Liver (tissue), 9 donors: ENCODE measurements around the gene TRPM6. TPM values are rescaled to one million over a fixed set of nuclear protein-coding genes. Genes with fewer than 3 reads are reported as not detected.

Experiments
- DNase-seq: peaks from one replicate; pipeline ENCODE4 v3.0.0-alpha.2; 2017; ENCODE audit warnings: low spot score
- H3K27ac ChIP-seq, 2 donors: one replicate each; pipeline ENCODE4 v1.7.0; 2013; ENCODE audit warnings: inconsistent platforms in 2 of 2, low read length in 2 of 2, control low read depth in 1 of 2, low read depth in 1 of 2, mild to moderate bottlenecking in 1 of 2
- H3K27me3 ChIP-seq, 4 donors: one replicate each; pipeline versions ENCODE4 v1.6.1 to v1.7.0; 2013; ENCODE audit warnings: low read length in 3 of 4, inconsistent platforms in 1 of 4, mild to moderate bottlenecking in 1 of 4, moderate library complexity in 1 of 4; ENCODE audit not compliant: control insufficient read depth in 4 of 4, insufficient read depth in 4 of 4
- H3K36me3 ChIP-seq, 4 donors: one replicate each; pipeline versions ENCODE4 v1.6.1 to v1.7.0; 2013; ENCODE audit warnings: low read length in 3 of 4, mild to moderate bottlenecking in 3 of 4, low read depth in 1 of 4, moderate library complexity in 1 of 4; ENCODE audit not compliant: control insufficient read depth in 4 of 4, insufficient read depth in 3 of 4
- H3K4me1 ChIP-seq, 4 donors: one replicate each; pipeline versions ENCODE4 v1.6.1 to v1.7.0; 2013; ENCODE audit warnings: low read length in 3 of 4, mild to moderate bottlenecking in 3 of 4, moderate library complexity in 1 of 4; ENCODE audit not compliant: control insufficient read depth in 4 of 4, insufficient read depth in 4 of 4
- H3K4me3 ChIP-seq, 3 donors: one replicate each; pipeline versions ENCODE4 v1.6.1 to v1.7.0; 2013; ENCODE audit warnings: low read length in 3 of 3, control low read depth in 1 of 3, low read depth in 1 of 3, mild to moderate bottlenecking in 1 of 3
- H3K9ac ChIP-seq, 2 donors: one replicate each; pipeline ENCODE4 v1.7.0; 2013; ENCODE audit warnings: low read length in 2 of 2, mild to moderate bottlenecking in 2 of 2, moderate library complexity in 2 of 2, control low read depth in 1 of 2, low read depth in 1 of 2
- H3K9me3 ChIP-seq, 4 donors: one replicate each; pipeline versions ENCODE4 v1.6.1 to v1.7.0; 2013; ENCODE audit warnings: low read length in 3 of 4; ENCODE audit not compliant: control insufficient read depth in 4 of 4
- ATF3 ChIP-seq: IDR thresholded peaks from 2 replicates; pipeline ENCODE4 v1.6.1; 2016; ENCODE audit warnings: antibody characterized with exemption
- EGR1 ChIP-seq, 2 donors: IDR thresholded peaks; 2 replicates each; pipeline ENCODE4 v1.6.1; 2016 to 2018; ENCODE audit warnings: antibody characterized with exemption in 2 of 2, low read depth in 2 of 2
- FOXA1 ChIP-seq: IDR thresholded peaks from 2 replicates; pipeline ENCODE4 v1.6.1; 2016; ENCODE audit warnings: antibody characterized with exemption
- FOXA2 ChIP-seq: IDR thresholded peaks from 2 replicates; pipeline ENCODE4 v1.6.1; 2016; ENCODE audit warnings: antibody characterized with exemption
- GABPA ChIP-seq, 2 donors: IDR thresholded peaks in 1 of 2; conservative IDR thresholded peaks in 1 of 2; 2 replicates each; pipeline ENCODE4 v1.6.1; 2016; ENCODE audit warnings: antibody characterized with exemption in 2 of 2, mild to moderate bottlenecking in 1 of 2, moderate library complexity in 1 of 2
- HNF4A ChIP-seq, 2 donors: conservative IDR thresholded peaks; 2 replicates each; pipeline ENCODE4 v1.6.1; 2016; ENCODE audit warnings: antibody characterized with exemption in 2 of 2, mild to moderate bottlenecking in 2 of 2
- HNF4G ChIP-seq: IDR thresholded peaks from 2 replicates; pipeline ENCODE4 v1.6.1; 2016; ENCODE audit warnings: antibody characterized with exemption
- JUND ChIP-seq, 2 donors: IDR thresholded peaks; 2 replicates each; pipeline ENCODE4 v1.6.1; 2016; ENCODE audit warnings: antibody characterized with exemption in 2 of 2
- NR2F2 ChIP-seq: IDR thresholded peaks from 2 replicates; pipeline ENCODE4 v1.6.1; 2016; ENCODE audit warnings: antibody characterized with exemption
- RAD21 ChIP-seq, 2 donors: IDR thresholded peaks; 2 replicates each; pipeline ENCODE4 v1.6.1; 2016; ENCODE audit warnings: antibody characterized with exemption in 2 of 2, mild to moderate bottlenecking in 2 of 2
- RXRA ChIP-seq, 2 donors: IDR thresholded peaks; 2 replicates each; pipeline ENCODE4 v1.6.1; 2017 to 2018; ENCODE audit warnings: antibody characterized with exemption in 2 of 2, mild to moderate bottlenecking in 1 of 2
- SP1 ChIP-seq: IDR thresholded peaks from 2 replicates; pipeline ENCODE4 v1.6.1; 2018; ENCODE audit warnings: antibody characterized with exemption, mild to moderate bottlenecking
- TAF1 ChIP-seq: conservative IDR thresholded peaks from 2 replicates; pipeline ENCODE4 v1.6.1; 2016; ENCODE audit warnings: antibody characterized with exemption, mild to moderate bottlenecking
- YY1 ChIP-seq: IDR thresholded peaks from 2 replicates; pipeline ENCODE4 v1.6.1; 2016; ENCODE audit warnings: antibody characterized with exemption, mild to moderate bottlenecking
- WGBS: extraction: QIAGEN DNeasy Blood & Tissue Kit; methylation state at CpG from one replicate; pipeline ENCODE4 v1.1.7; 2013; 5-methylcytosine and 5-hydroxymethylcytosine counted together
- polyA plus RNA-seq, 2 donors: library from polyadenylated mRNA; stranded (reverse) in 1 of 2; unstranded in 1 of 2; fragments of 200-250 nt in 1 of 2; fragments of >200 nt in 1 of 2; fragmentation: Nextera tagmentation in 1 of 2; extraction: Ambion mirVana in 1 of 2; gene quantifications; one replicate each; pipeline versions ENCODE4 v1.2.1 to v1.2.3, GENCODE V29; 2013 to 2015
- total RNA-seq, 2 donors: library from RNA; depleted of rRNA; stranded (reverse); fragments of >200 nt; gene quantifications; one replicate each; pipeline ENCODE4 v1.2.3, GENCODE V29; 2014
- TF ChIP-seq, protein P1 (sequence below): IDR thresholded peaks from 2 replicates; pipeline ENCODE4 v1.6.1; 2016; ENCODE audit warnings: antibody characterized with exemption, mild to moderate bottlenecking
- TF ChIP-seq, protein P2 (sequence below): IDR thresholded peaks from 2 replicates; pipeline ENCODE4 v1.6.1; 2016; ENCODE audit warnings: antibody characterized with exemption
- TF ChIP-seq, protein P3 (sequence below): fragments of 150-350 bp; IDR thresholded peaks from 2 replicates; pipeline ENCODE4 v1.5.1; 2017; ENCODE audit warnings: improper control_type of control experiment, low read depth, low read length; ENCODE audit not compliant: missing input control
- TF ChIP-seq, protein P4 (sequence below): IDR thresholded peaks from 2 replicates; pipeline ENCODE4 v1.6.1; 2016; ENCODE audit warnings: antibody characterized with exemption
- donor health status: healthy.
- donor health status: healthy.
- donor health status: healthy.
- donor health status: healthy.
- donor health status: healthy.

Gene TRPM6
- total and polyA plus RNA-seq, 4 donors, result 0.05 to 0.67 (median 0.10) TPM

DNA sequence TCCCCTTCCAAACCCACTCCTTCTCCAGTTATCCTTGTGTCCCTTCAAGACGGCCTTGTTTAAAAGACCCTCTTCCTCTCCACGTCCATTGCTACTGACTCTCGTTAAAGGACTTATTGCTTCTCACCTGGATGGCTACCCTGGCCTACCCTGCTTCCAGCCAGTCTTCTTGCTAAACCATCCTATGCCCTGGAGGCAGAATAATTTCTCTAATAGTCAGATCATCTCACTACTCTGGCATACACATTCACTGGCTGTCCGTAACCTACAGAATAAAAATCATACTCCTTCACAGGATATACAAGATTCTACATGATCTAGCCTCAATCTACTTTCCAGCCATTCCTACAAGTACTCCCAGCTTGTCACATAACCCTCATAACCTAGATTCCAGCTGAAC is 92.6 kb downstream of the TRPM6 start (continued):
- TF ChIP-seq, protein P1, sequence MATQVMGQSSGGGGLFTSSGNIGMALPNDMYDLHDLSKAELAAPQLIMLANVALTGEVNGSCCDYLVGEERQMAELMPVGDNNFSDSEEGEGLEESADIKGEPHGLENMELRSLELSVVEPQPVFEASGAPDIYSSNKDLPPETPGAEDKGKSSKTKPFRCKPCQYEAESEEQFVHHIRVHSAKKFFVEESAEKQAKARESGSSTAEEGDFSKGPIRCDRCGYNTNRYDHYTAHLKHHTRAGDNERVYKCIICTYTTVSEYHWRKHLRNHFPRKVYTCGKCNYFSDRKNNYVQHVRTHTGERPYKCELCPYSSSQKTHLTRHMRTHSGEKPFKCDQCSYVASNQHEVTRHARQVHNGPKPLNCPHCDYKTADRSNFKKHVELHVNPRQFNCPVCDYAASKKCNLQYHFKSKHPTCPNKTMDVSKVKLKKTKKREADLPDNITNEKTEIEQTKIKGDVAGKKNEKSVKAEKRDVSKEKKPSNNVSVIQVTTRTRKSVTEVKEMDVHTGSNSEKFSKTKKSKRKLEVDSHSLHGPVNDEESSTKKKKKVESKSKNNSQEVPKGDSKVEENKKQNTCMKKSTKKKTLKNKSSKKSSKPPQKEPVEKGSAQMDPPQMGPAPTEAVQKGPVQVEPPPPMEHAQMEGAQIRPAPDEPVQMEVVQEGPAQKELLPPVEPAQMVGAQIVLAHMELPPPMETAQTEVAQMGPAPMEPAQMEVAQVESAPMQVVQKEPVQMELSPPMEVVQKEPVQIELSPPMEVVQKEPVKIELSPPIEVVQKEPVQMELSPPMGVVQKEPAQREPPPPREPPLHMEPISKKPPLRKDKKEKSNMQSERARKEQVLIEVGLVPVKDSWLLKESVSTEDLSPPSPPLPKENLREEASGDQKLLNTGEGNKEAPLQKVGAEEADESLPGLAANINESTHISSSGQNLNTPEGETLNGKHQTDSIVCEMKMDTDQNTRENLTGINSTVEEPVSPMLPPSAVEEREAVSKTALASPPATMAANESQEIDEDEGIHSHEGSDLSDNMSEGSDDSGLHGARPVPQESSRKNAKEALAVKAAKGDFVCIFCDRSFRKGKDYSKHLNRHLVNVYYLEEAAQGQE, result no peak

GRCh38 chr9:74784506-74784905 is 103.2 kb downstream of the TRPM6 start:
- 88% methylated on average over 5 of the region's 5 CpGs for WGBS

More at GRCh38 chr9:74784506-74784905, 103.2 kb downstream of the TRPM6 start:
- Histone ChIP-seq H3K36me3 (no peaks in the 10 kb centered on the region), H3K9ac (no peak overlapping the region), H3K27ac (no peak overlapping the region), H3K27me3 (no peaks in the 10 kb centered on the region), H3K4me3 (no peak overlapping the region), H3K4me1 (no peaks in the 10 kb centered on the region), H3K9me3 (no peaks in the 10 kb centered on the region)
- no peak for TF ChIP-seq FOXA2
- TF ChIP-seq, protein P2, sequence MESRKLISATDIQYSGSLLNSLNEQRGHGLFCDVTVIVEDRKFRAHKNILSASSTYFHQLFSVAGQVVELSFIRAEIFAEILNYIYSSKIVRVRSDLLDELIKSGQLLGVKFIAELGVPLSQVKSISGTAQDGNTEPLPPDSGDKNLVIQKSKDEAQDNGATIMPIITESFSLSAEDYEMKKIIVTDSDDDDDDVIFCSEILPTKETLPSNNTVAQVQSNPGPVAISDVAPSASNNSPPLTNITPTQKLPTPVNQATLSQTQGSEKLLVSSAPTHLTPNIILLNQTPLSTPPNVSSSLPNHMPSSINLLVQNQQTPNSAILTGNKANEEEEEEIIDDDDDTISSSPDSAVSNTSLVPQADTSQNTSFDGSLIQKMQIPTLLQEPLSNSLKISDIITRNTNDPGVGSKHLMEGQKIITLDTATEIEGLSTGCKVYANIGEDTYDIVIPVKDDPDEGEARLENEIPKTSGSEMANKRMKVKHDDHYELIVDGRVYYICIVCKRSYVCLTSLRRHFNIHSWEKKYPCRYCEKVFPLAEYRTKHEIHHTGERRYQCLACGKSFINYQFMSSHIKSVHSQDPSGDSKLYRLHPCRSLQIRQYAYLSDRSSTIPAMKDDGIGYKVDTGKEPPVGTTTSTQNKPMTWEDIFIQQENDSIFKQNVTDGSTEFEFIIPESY, result no peak
- TF ChIP-seq ATF3, result no peak
- no peak for TF ChIP-seq JUND (IDR thresholded peaks at IDR 0.05)
- TF ChIP-seq, protein P3, sequence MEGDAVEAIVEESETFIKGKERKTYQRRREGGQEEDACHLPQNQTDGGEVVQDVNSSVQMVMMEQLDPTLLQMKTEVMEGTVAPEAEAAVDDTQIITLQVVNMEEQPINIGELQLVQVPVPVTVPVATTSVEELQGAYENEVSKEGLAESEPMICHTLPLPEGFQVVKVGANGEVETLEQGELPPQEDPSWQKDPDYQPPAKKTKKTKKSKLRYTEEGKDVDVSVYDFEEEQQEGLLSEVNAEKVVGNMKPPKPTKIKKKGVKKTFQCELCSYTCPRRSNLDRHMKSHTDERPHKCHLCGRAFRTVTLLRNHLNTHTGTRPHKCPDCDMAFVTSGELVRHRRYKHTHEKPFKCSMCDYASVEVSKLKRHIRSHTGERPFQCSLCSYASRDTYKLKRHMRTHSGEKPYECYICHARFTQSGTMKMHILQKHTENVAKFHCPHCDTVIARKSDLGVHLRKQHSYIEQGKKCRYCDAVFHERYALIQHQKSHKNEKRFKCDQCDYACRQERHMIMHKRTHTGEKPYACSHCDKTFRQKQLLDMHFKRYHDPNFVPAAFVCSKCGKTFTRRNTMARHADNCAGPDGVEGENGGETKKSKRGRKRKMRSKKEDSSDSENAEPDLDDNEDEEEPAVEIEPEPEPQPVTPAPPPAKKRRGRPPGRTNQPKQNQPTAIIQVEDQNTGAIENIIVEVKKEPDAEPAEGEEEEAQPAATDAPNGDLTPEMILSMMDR, result no peak
- TF ChIP-seq YY1, result no peak
- TF ChIP-seq TAF1, result no peak
- TF ChIP-seq, protein P4, sequence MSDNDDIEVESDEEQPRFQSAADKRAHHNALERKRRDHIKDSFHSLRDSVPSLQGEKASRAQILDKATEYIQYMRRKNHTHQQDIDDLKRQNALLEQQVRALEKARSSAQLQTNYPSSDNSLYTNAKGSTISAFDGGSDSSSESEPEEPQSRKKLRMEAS, result no peak
- no peak for TF ChIP-seq HNF4G
- TF ChIP-seq GABPA (IDR thresholded peaks at IDR 0.05 in 1 of 2, conservative IDR thresholded peaks at IDR 0.05 in 1 of 2), result no peak
- no peak for TF ChIP-seq FOXA1
- no peak for TF ChIP-seq RXRA (IDR thresholded peaks at IDR 0.05)
- TF ChIP-seq HNF4A (conservative IDR thresholded peaks at IDR 0.05), result no peak
- TF ChIP-seq EGR1 (IDR thresholded peaks at IDR 0.05; ENCODE audit: low read depth in 2 of 2), result no peak
- TF ChIP-seq NR2F2, result no peak
- TF ChIP-seq, protein P1, result no peak
- TF ChIP-seq RAD21 (IDR thresholded peaks at IDR 0.05), result no peak
- TF ChIP-seq SP1, result no peak
- no peak for DNase-seq
